Calu3 (cell line): ENCODE measurements around the gene CLIC3. TPM values are rescaled to one million over a fixed set of nuclear protein-coding genes. Genes with fewer than 3 reads are reported as not detected.

Experiments used
- BruUV-seq: library from RNA; stranded (reverse); fragments of 400-500 nt; replicated peaks from 2 replicates; lab custom pipeline; 2021; lab: Mats Ljungman, UMichigan
- CTCF ChIA-PET: fragments of 300-600 bp; sonication (Branson Sonifier 250); formaldehyde crosslinking; loops from one replicate; lab custom pipeline; 2022; ENCODE audit warnings: antibody characterized with exemption; lab: Charles Lee
- DNase-seq: peaks from one replicate; pipeline ENCODE4 v3.0.0; 2022
- H3K27ac Mint-ChIP-seq: one replicate; pipeline ENCODE4 v1.8.0; 2022; ENCODE audit warnings: mixed read lengths; ENCODE audit not compliant: unreplicated experiment
- H3K27me3 Mint-ChIP-seq: one replicate; pipeline ENCODE4 v1.8.0; 2022; ENCODE audit warnings: mixed read lengths; ENCODE audit not compliant: unreplicated experiment
- H3K36me3 Mint-ChIP-seq: one replicate; pipeline ENCODE4 v1.8.0; 2022; ENCODE audit warnings: mild to moderate bottlenecking, moderate library complexity, mixed read lengths; ENCODE audit not compliant: insufficient read depth, unreplicated experiment
- H3K4me1 Mint-ChIP-seq: one replicate; pipeline ENCODE4 v1.8.0; 2022; ENCODE audit warnings: mild to moderate bottlenecking, low read depth, mixed read lengths; ENCODE audit not compliant: unreplicated experiment
- H3K4me3 Mint-ChIP-seq: one replicate; pipeline ENCODE4 v1.8.0; 2022; ENCODE audit warnings: mild to moderate bottlenecking, low read depth, moderate library complexity, mixed read lengths; ENCODE audit not compliant: unreplicated experiment
- H3K9me3 Mint-ChIP-seq: one replicate; pipeline ENCODE4 v1.8.0; 2022; ENCODE audit warnings: low read depth, mixed read lengths; ENCODE audit not compliant: unreplicated experiment
- intact Hi-C: fragments of 100-400 bp; cut with micrococcal nuclease; formaldehyde crosslinking; loops from one replicate; pipeline ENCODE4 v1.10.0; 2022; ENCODE audit not compliant: unreplicated experiment
- total RNA-seq: library from RNA; stranded (reverse); gene quantifications from 2 replicates; pipeline ENCODE4 v1.2.3, GENCODE V29; 2022
- TF ChIP-seq, protein P1 (sequence below): fragments of 200-600 bp; IDR thresholded peaks from one replicate; pipeline ENCODE4 v1.8.0; 2022; ENCODE audit warnings: antibody characterized with exemption; ENCODE audit not compliant: unreplicated experiment

The CLIC3 gene
- total RNA-seq, 1 experiment from 2014 or later: 0.35 TPM

DNA sequence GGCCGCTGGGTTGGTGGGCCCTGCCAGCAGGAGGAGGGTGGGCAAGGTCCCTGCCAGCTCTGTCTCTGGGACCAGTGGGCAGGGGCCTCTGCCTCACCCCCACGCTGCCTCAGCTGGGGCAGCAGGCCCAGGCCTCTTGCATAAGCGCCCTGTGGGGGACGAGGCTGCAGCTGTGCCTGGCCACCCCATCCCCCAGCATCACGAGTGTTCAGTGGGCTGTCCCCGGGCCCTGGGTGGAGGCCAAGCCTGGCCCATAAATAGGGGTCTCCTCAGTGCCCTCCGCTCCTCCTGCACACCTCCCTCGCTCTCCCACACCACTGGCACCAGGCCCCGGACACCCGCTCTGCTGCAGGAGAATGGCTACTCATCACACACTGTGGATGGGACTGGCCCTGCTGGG lies 19.1 kb downstream of the CLIC3 start, which contains the start of gene PTGDS:
Gene PTGDS (plus strand): TSS at position 282 of the 400 bp plus-strand sequence. CDS start 75 bp downstream, at position 357.
- intact Hi-C loops: no loop called here
- TF ChIP-seq, protein P1, sequence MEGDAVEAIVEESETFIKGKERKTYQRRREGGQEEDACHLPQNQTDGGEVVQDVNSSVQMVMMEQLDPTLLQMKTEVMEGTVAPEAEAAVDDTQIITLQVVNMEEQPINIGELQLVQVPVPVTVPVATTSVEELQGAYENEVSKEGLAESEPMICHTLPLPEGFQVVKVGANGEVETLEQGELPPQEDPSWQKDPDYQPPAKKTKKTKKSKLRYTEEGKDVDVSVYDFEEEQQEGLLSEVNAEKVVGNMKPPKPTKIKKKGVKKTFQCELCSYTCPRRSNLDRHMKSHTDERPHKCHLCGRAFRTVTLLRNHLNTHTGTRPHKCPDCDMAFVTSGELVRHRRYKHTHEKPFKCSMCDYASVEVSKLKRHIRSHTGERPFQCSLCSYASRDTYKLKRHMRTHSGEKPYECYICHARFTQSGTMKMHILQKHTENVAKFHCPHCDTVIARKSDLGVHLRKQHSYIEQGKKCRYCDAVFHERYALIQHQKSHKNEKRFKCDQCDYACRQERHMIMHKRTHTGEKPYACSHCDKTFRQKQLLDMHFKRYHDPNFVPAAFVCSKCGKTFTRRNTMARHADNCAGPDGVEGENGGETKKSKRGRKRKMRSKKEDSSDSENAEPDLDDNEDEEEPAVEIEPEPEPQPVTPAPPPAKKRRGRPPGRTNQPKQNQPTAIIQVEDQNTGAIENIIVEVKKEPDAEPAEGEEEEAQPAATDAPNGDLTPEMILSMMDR: no peak
- H3K4me1 Mint-ChIP-seq: no peaks in the 10 kb centered on the region
- no TSS peak for BruUV-seq
- CTCF ChIA-PET: no interaction called here
- no peak for DNase-seq
- no peaks in the 10 kb centered on the region for H3K9me3 Mint-ChIP-seq
- H3K36me3 Mint-ChIP-seq: no peaks in the 10 kb centered on the region
- H3K4me3 Mint-ChIP-seq: peak within 1 kb of the TSS; percentile 9
- no peaks in the 10 kb centered on the region for H3K27me3 Mint-ChIP-seq
- H3K27ac Mint-ChIP-seq: no peak within 1 kb of the TSS

DNA sequence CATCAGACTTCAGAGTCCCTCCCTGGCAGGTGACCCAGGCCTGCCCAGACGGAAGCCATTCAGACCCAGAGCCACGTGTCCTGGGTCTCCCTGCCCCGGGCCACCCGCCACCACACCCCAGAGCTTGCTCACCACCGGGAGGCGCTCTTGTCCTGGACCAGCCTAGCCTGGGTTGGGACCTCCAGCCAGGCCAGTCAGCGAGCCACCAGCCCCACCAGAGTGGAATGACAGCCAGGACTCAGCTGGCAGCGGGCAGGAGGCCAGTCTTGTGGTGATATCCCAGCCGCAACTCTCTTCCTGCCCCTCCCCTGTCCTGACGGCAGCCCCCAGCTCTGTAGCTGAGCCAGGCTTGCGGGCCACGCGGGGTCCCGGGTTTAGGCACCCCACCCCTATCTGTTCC lies 20.7 kb downstream of the CLIC3 start:
- no TSS peak for BruUV-seq
- CTCF ChIA-PET: no interaction called here
- no peaks in the 10 kb centered on the region for H3K27me3 Mint-ChIP-seq
- DNase-seq: no peak
- H3K9me3 Mint-ChIP-seq: no peaks in the 10 kb centered on the region
- no peaks in the 10 kb centered on the region for H3K4me1 Mint-ChIP-seq
- intact Hi-C loops: no loop called here
- no peak overlapping the region for H3K27ac Mint-ChIP-seq
- no peaks in the 10 kb centered on the region for H3K36me3 Mint-ChIP-seq
- H3K4me3 Mint-ChIP-seq: no peak overlapping the region
- TF ChIP-seq, protein P1: no peak

DNA sequence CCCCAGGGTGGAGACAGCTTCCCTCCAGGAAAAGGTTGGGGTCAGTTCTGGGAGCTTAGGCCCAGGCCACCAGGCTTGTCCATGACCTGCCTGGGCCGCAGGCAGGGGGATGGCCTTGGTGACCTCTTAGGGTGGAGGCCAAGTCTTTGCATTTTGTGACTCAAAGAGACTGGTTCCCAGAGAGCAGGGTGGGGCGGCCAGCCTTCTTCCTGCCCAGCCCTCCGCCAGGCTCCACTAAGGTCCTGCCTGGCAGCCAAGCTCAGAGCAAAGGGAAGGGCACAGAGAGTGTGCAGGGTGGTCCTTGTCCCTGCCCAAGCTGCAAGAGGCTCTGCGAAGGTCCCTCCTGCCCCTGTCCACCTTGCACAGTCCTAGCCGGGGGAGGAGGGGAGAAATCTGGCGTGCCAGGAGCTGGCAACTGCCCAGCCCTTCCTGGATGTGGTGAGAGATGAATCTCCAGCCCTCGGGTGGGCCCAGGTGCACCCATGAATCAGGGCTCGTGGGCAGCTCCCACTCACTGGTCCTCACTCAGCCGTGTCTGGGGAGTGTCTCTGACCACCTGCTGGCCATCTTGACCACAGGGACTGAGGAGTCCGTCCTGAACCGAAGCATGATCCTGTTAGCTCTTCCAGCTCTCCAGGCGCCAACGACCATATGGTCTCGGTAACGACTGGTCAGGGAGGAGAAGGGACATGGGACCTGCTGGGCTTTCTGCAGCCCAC lies 21.4 kb downstream of the CLIC3 start:
- CTCF ChIA-PET: no interaction called here
- no peaks in the 10 kb centered on the region for H3K36me3 Mint-ChIP-seq
- no peak overlapping the region for H3K27ac Mint-ChIP-seq
- no peak for DNase-seq
- no peak overlapping the region for H3K4me3 Mint-ChIP-seq
- TF ChIP-seq, protein P1: no peak
- intact Hi-C loops: no loop called here
- H3K27me3 Mint-ChIP-seq: no peaks in the 10 kb centered on the region
- no TSS peak for BruUV-seq
- no peaks in the 10 kb centered on the region for H3K9me3 Mint-ChIP-seq
- H3K4me1 Mint-ChIP-seq: no peaks in the 10 kb centered on the region

DNA sequence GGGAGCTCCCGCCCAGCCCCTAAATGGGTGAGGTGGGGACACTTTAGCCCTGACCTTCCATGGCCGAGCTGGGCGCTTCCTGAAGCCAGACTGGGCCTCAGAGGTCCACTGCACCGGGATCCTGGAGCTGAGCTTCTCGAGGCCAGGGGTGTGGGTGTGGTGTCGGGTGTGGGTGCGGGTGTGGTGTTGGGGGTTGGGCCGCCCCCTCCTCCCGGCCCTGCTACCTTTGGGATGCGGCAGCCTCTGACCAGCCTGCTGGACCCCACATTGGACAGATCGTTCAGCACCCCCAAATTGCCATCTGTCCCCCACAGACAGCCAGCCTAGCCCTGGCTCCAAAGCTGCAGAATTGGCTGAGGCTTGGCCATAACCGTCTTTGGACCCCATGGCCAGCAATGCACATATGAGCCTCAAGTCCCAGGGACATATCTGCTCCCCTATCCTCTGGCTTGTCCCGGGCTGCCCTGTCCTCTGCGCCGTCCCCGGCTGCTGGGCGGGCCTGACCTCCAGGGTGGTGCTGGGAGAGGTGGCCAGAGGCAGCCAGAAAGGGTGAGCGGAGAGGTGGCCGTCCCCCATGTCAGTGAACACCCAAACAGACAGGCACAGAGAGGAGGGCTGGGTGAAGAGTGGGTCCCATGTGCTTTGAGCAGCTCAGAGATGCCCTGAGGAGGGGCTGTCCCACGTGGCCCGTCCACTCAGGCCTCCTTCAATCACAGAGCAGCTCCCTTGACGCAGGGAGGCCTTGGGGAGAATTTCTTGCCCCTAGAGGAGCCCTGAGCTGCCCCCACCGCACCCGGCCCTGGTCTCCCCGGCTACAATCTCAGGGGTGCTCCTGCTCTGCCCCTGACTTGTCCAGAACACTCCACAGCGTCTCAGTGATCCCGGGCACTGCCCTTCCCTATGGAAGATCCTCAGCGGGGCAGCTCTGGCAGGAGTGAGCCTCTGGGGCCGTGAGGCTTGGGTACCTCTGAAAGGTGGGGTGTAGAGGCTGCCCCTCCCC lies 22.4 kb downstream of the CLIC3 start:
- BruUV-seq: no TSS peak

More for the DNA sequence above, 22.4 kb downstream of the CLIC3 start:
- Mint-ChIP-seq H3K27ac (no peak overlapping the region), H3K9me3 (no peaks in the 10 kb centered on the region), H3K36me3 (no peaks in the 10 kb centered on the region), H3K27me3 (no peaks in the 10 kb centered on the region), H3K4me3 (no peak overlapping the region), H3K4me1 (no peaks in the 10 kb centered on the region)
- CTCF ChIA-PET: interaction anchor here (0.6 kb wide), 1 partner anchor 150 kb away, joined by 3 read pairs; no protein-coding TSS in a partner anchor
- TF ChIP-seq, protein P1: no peak
- no peak for DNase-seq
- intact Hi-C loops: no loop called here
